Mammary epithelial cell (primary cell): Measurements from ENCODE around the gene TMEM63A.

ENCODE experiments used
- EZH2 ChIP-seq: IDR thresholded peaks from 2 replicates; pipeline ENCODE4 v1.6.1; 2012; ENCODE audit warnings: low read length, inconsistent platforms, borderline replicate concordance
- TF ChIP-seq, protein P1 (sequence below), 2 donors: IDR thresholded peaks in 1 of 2; conservative IDR thresholded peaks in 1 of 2; 2 replicates each; pipeline ENCODE4 v1.5.1; 2011 to 2012; ENCODE audit warnings: inconsistent platforms in 2 of 2, low read length in 2 of 2, mild to moderate bottlenecking in 2 of 2, control low read depth in 1 of 2, low read depth in 1 of 2; ENCODE audit not compliant: insufficient read depth in 1 of 2; ENCODE audit errors: extremely low read depth in 1 of 2

DNA sequence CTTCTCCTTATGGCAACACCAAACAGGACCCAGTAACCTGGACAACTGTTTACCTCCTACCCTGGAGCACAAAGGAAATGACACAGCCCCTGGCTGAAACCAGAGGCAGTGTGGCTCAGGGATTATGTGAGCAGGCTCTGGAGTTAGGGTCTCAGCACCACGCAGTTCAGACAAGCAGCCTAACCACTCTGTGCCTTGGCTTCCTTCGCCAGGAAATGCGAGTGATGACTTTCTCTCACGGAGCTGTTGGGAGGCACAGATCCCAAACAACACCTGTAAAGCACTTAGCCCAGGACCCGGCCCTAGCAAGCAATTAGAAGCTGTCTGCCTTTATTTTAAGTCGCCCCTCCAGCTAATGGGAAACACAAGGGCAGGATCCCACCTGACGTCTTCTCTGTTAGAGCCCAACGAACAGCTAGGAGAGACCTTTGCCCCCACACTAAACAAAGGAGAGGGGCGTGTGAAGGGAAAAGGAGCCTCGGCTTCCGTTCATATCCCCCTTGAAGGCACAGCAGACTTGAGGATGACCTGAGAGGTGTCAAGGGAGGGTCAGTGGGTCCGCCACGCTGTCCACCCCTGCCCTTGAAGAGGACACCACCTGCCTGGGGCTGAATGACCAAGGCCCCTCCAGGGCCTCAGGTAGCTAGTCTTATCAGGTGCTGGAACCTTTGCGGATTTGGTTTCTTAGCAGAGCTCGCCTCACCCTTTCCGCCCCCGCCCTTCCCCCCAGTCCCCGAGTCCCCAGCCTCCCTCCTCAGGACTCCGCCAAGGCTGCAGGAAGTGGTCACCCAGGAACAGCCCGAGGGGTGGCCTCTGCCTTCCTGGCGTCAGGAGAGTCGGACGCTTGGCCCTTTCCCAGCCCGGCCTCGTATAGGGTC lies 860 bp downstream of the TMEM63A start:
- TF ChIP-seq, protein P1, sequence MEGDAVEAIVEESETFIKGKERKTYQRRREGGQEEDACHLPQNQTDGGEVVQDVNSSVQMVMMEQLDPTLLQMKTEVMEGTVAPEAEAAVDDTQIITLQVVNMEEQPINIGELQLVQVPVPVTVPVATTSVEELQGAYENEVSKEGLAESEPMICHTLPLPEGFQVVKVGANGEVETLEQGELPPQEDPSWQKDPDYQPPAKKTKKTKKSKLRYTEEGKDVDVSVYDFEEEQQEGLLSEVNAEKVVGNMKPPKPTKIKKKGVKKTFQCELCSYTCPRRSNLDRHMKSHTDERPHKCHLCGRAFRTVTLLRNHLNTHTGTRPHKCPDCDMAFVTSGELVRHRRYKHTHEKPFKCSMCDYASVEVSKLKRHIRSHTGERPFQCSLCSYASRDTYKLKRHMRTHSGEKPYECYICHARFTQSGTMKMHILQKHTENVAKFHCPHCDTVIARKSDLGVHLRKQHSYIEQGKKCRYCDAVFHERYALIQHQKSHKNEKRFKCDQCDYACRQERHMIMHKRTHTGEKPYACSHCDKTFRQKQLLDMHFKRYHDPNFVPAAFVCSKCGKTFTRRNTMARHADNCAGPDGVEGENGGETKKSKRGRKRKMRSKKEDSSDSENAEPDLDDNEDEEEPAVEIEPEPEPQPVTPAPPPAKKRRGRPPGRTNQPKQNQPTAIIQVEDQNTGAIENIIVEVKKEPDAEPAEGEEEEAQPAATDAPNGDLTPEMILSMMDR (conservative IDR thresholded peaks at IDR 0.05 in 1 of 2, IDR thresholded peaks at IDR 0.05 in 1 of 2; ENCODE audit: extremely low read depth in 1 of 2, insufficient read depth in 1 of 2, low read depth in 1 of 2, low read length in 2 of 2) = no peak
- TF ChIP-seq EZH2 = no peak
